Loucy (cell line): ENCODE results near the gene DBR1.

Experiments
- EZH2phosphoT487 ChIP-seq: fragments of 200-600 bp; IDR thresholded peaks from 2 replicates; pipeline ENCODE4 v1.6.1; 2018; ENCODE audit warnings: antibody characterized with exemption, mild to moderate bottlenecking, moderate library complexity, borderline replicate concordance
- TF ChIP-seq, protein P1 (sequence below): fragments of 200-600 bp; sonication (generic); conservative IDR thresholded peaks from 2 replicates; pipeline ENCODE4 v1.5.1; 2014; ENCODE audit warnings: mild to moderate bottlenecking, antibody characterized with exemption, low read length

DNA sequence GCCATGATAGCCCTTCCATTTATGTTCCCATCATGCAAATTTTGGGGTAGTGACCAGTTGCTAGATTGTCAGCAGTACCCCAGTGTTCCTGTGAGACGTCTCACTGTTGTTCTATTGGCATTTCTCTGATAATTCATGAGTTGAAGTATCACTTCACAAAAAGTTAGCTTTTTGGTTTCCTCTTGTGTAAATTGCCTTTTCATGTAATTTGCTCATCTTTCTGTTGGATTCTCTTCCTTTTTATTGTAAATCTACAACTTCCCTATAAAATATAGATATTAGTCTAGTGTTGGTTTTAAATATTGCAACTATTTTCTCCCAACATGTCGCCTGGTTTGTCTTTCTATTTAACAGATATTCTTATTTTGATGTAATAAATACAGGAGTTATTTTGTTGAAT is 35.0 kb downstream of the DBR1 start:
- TF ChIP-seq, protein P1, sequence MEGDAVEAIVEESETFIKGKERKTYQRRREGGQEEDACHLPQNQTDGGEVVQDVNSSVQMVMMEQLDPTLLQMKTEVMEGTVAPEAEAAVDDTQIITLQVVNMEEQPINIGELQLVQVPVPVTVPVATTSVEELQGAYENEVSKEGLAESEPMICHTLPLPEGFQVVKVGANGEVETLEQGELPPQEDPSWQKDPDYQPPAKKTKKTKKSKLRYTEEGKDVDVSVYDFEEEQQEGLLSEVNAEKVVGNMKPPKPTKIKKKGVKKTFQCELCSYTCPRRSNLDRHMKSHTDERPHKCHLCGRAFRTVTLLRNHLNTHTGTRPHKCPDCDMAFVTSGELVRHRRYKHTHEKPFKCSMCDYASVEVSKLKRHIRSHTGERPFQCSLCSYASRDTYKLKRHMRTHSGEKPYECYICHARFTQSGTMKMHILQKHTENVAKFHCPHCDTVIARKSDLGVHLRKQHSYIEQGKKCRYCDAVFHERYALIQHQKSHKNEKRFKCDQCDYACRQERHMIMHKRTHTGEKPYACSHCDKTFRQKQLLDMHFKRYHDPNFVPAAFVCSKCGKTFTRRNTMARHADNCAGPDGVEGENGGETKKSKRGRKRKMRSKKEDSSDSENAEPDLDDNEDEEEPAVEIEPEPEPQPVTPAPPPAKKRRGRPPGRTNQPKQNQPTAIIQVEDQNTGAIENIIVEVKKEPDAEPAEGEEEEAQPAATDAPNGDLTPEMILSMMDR, result no peak
- TF ChIP-seq EZH2phosphoT487, result no peak
